ENCODE results near the gene FN1. TPM values are rescaled to one million over a fixed set of nuclear protein-coding genes. Genes with fewer than 3 reads are reported as not detected.

The FN1 gene
- total and polyA plus RNA-seq, 2 of the 8 experiments (the other 6 are each of a cell fraction or from before 2014, with no cell fraction given) = 42.9 to 109 TPM

DNA sequence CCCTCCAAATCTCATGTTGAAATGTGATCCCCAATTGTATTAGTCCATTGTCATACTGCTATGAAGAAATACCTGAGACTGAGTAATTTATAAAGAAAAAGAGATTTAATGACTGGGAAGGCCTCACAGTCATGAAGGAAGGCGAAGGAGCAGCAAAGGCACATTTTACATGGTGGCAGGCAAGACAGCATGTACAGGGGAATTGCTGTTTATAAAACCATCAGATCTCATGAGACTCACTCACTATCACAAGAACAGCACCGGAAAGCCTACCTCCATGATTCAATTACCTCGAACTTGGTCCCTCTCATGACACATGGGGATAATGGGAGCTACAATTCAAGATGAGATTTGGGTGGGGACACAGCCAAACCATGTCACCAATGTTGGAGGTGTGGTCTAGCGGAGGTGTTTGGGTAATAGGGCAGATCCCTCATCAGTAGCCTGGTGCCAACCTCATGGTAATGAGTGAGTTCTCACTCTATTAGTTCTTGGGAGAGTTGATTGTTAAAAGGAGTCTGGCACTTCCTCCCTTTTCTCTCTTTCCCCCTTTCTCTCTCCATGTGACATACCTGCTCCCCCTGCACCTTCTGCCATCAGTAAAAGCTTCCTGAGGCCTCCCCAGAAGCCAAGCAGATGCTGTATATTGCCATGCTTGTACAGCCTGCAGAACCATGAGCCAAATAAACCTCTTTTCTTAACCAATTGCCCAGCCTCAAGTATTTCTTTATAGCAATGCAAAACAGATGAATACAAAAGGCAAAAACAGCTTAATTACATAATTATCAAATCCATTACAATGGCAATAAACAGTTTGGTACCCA, 14.5 kb upstream of the FN1 start:
- no peak overlapping the region for H2BK20ac ChIP-seq (ENCODE audit: low read length)
- POLR2A ChIA-PET (ENCODE audit: partially characterized antibody) = interaction anchor here (2.3 kb wide), 1 partner anchor 13 kb away, joined by 5 read pairs; no protein-coding TSS in a partner anchor
- no peak overlapping the region for H3K4me3 ChIP-seq (ENCODE audit: extremely low read depth in 1 of 4, insufficient read depth in 2 of 4, low read depth in 3 of 4, low read length in 4 of 4)
- H3K56ac ChIP-seq (replicated peaks; ENCODE audit: insufficient read length, low read depth, low read length) = no peak overlapping the region
- H3K18ac ChIP-seq (ENCODE audit: extremely low read depth, low read length) = no peak overlapping the region
- DNase-seq (ENCODE audit: low read depth in 1 of 2, low spot score in 2 of 2) (no peak), FAIRE-seq (no peak)
- no peak overlapping the region for H4K8ac ChIP-seq (ENCODE audit: extremely low read depth, insufficient read depth, low read length)
- CTCF ChIA-PET (ENCODE audit: partially characterized antibody) = interaction anchor here (1.0 kb wide), 1 partner anchor 376 kb away, joined by 3 read pairs; no protein-coding TSS in a partner anchor
- no peak overlapping the region for H3K4me2 ChIP-seq (ENCODE audit: insufficient read depth in 1 of 2, low read depth in 2 of 2, low read length in 2 of 2)
- no peak overlapping the region for H2AFZ ChIP-seq (ENCODE audit: low read length)
- H3K36me3 ChIP-seq (ENCODE audit: control insufficient read depth in 2 of 4, insufficient read depth in 4 of 4, low read length in 3 of 4) = no peaks in the 10 kb centered on the region
- H3K4me1 ChIP-seq (replicated peaks in 1 of 4; ENCODE audit: control insufficient read depth in 3 of 4, insufficient read depth in 4 of 4, low read length in 3 of 4) = no peaks in the 10 kb centered on the region
- H3K9me3 ChIP-seq (ENCODE audit: insufficient read depth in 2 of 2, low read depth in 1 of 2, low read length in 1 of 2) = no peaks in the 10 kb centered on the region
- no peak overlapping the region for H2BK120ac ChIP-seq (replicated peaks; ENCODE audit: low read depth, low read length)
- H3K4ac ChIP-seq (replicated peaks; ENCODE audit: insufficient read length, low read depth, low read length) = no peak overlapping the region
- no peak overlapping the region for H4K5ac ChIP-seq (ENCODE audit: insufficient read length, low read depth, low read length)
- no peaks in the 10 kb centered on the region for H3K79me2 ChIP-seq (ENCODE audit: control insufficient read depth in 1 of 2, insufficient read depth in 2 of 2, low read length in 2 of 2)
- no peak overlapping the region for H3K14ac ChIP-seq (ENCODE audit: insufficient read length)
- no peaks in the 10 kb centered on the region for H4K20me1 ChIP-seq (replicated peaks in 1 of 2; ENCODE audit: control insufficient read depth in 1 of 2, insufficient read depth in 2 of 2, low read length in 2 of 2)
- no peaks in the 10 kb centered on the region for H3K23me2 ChIP-seq (ENCODE audit: low read depth, low read length)
- no peak overlapping the region for H3K9ac ChIP-seq (replicated peaks in 1 of 4; ENCODE audit: extremely low read depth in 1 of 4, low read depth in 3 of 4, low read length in 3 of 4)
- no peak overlapping the region for H3K27ac ChIP-seq (ENCODE audit: low read depth, low read length)
- no peak overlapping the region for H2BK15ac ChIP-seq (ENCODE audit: low read length)
- H3K79me1 ChIP-seq (ENCODE audit: low read depth, low read length) = no peaks in the 10 kb centered on the region
- H3K23ac ChIP-seq (ENCODE audit: insufficient read length) = no peak overlapping the region
- no peaks in the 10 kb centered on the region for H3K27me3 ChIP-seq (replicated peaks in 1 of 4; ENCODE audit: control insufficient read depth in 3 of 4, extremely low read depth in 1 of 4, insufficient read depth in 3 of 4, low read length in 3 of 4)
- H2BK12ac ChIP-seq (ENCODE audit: low read depth, low read length) = no peak overlapping the region
- H2BK5ac ChIP-seq (ENCODE audit: low read depth, low read length) = no peak overlapping the region
- 88% methylated on average over 4 of the region's 4 CpGs; no CpG with 5 or more reads in 1 of the 2 experiments for WGBS, 2 experiments (ENCODE audit: extremely low coverage in 1 of 2, insufficient coverage in 1 of 2, insufficient read length in 1 of 2, insufficient replicate concordance in 2 of 2, low coverage in 1 of 2, low lambda C conversion rate in 2 of 2, missing lambda C conversion rate in 1 of 2)
- no peak overlapping the region for H2AK5ac ChIP-seq (ENCODE audit: low read depth, low read length)
- no peak overlapping the region for H4K91ac ChIP-seq (replicated peaks; ENCODE audit: insufficient read length, low read length)
- TF ChIP-seq MAX (IDR thresholded peaks at IDR 0.05) = no peak
- TF ChIP-seq BACH1 (IDR thresholded peaks at IDR 0.05; ENCODE audit: low read length) = no peak
